ENCODE data around the gene P2RY2. TPM values are rescaled to one million over a fixed set of nuclear protein-coding genes. Genes with fewer than 3 reads are reported as not detected.

P2RY2 gene
- total and polyA plus RNA-seq, 8 donors = 0.81 to 13.3 (median 1.3) TPM; not detected in 3

- H3K4me3 ChIP-seq = no peak overlapping the region
- no peaks in the 10 kb centered on the region for H3K36me3 ChIP-seq
- DNase-seq = peak in 1 of 2 donors; percentile 2
- intact Hi-C loops (cut with DNase I; ENCODE audit: low total_unique reads) = no loop called here
- H3K9me3 ChIP-seq = no peaks in the 10 kb centered on the region
- peaks cover 0 to 49% (median 24%) of the 10 kb centered on the region in 3 donors for H3K27me3 ChIP-seq
- TF ChIP-seq POLR2A (IDR thresholded peaks at IDR 0.05) = no peak
- TF ChIP-seq POLR2AphosphoS5 (IDR thresholded peaks at IDR 0.05) = no peak
- no peak for TF ChIP-seq EP300 (IDR thresholded peaks at IDR 0.05)
- no peak for TF ChIP-seq CTCF (IDR thresholded peaks at IDR 0.05)
- H3K4me1 ChIP-seq = peaks cover 6 to 36% (median 9%) of the 10 kb centered on the region in 4 donors
- 73 to 81% (median 77%) methylated on average over 3 of the region's 3 CpGs for WGBS, 5 donors
- H3K27ac ChIP-seq = no peak overlapping the region
Measured at GRCh38 chr11:73267122-73267846, 49.2 kb downstream of the P2RY2 start.

GRCh38 chr11:73267906-73268540 lies 49.9 kb downstream of the P2RY2 start:
- DNase-seq = peak in 1 of 2 donors; percentile 11
- H3K4me3 ChIP-seq = no peak overlapping the region
- TF ChIP-seq POLR2AphosphoS5 (IDR thresholded peaks at IDR 0.05) (no peak), EP300 (IDR thresholded peaks at IDR 0.05) (no peak), POLR2A (IDR thresholded peaks at IDR 0.05) (no peak), CTCF (IDR thresholded peaks at IDR 0.05) (no peak)
- 81 to 90% (median 87%) methylated on average over 8 of the region's 8 CpGs for WGBS, 5 donors
- H3K4me1 ChIP-seq = peaks cover 6 to 36% (median 9%) of the 10 kb centered on the region in 4 donors
- no peaks in the 10 kb centered on the region for H3K36me3 ChIP-seq
- intact Hi-C loops (cut with DNase I; ENCODE audit: low total_unique reads) = no loop called here
- H3K27ac ChIP-seq = no peak overlapping the region
- no peaks in the 10 kb centered on the region for H3K9me3 ChIP-seq
- H3K27me3 ChIP-seq = peaks cover 0 to 49% (median 24%) of the 10 kb centered on the region in 3 donors

GRCh38 chr11:73268671-73269271 lies 50.7 kb downstream of the P2RY2 start:
- no peaks in the 10 kb centered on the region for H3K36me3 ChIP-seq
- no peaks in the 10 kb centered on the region for H3K9me3 ChIP-seq
- H3K27ac ChIP-seq = no peak overlapping the region
- DNase-seq = peak in 1 of 2 donors; percentile 17
- intact Hi-C loops (cut with DNase I; ENCODE audit: low total_unique reads) = no loop called here
- TF ChIP-seq CTCF (IDR thresholded peaks at IDR 0.05) (no peak), EP300 (IDR thresholded peaks at IDR 0.05) (no peak), POLR2AphosphoS5 (IDR thresholded peaks at IDR 0.05) (no peak), POLR2A (IDR thresholded peaks at IDR 0.05) (no peak)
- no peak overlapping the region for H3K4me3 ChIP-seq
- WGBS, 5 donors = 72 to 90% (median 86%) methylated on average over 4 to 8 of the region's 8 CpGs
- H3K27me3 ChIP-seq = peaks cover 0 to 44% (median 19%) of the 10 kb centered on the region in 3 donors
- peaks cover 6 to 36% (median 9%) of the 10 kb centered on the region in 4 donors for H3K4me1 ChIP-seq

- H3K27ac ChIP-seq = no peak overlapping the region
- H3K4me1 ChIP-seq = peaks cover 1 to 31% (median 4%) of the 10 kb centered on the region in 4 donors
- no peaks in the 10 kb centered on the region for H3K9me3 ChIP-seq
- no peaks in the 10 kb centered on the region for H3K36me3 ChIP-seq
- peaks cover 0 to 36% (median 11%) of the 10 kb centered on the region in 3 donors for H3K27me3 ChIP-seq
- DNase-seq = peak; percentile 24 to 47
- WGBS, 5 donors = 73 to 78% (median 75%) methylated on average over 7 of the region's 7 CpGs
- intact Hi-C loops (cut with DNase I; ENCODE audit: low total_unique reads) = no loop called here
- TF ChIP-seq EP300 (IDR thresholded peaks at IDR 0.05) = no peak
- TF ChIP-seq CTCF (IDR thresholded peaks at IDR 0.05) = no peak
- no peak for TF ChIP-seq POLR2AphosphoS5 (IDR thresholded peaks at IDR 0.05)
- no peak for TF ChIP-seq POLR2A (IDR thresholded peaks at IDR 0.05)
- no peak overlapping the region for H3K4me3 ChIP-seq
Measured at GRCh38 chr11:73269459-73270015, 51.5 kb downstream of the P2RY2 start.
